K562 (cell line): ENCODE data around the gene KRTAP5-6. TPM values are rescaled to one million over a fixed set of nuclear protein-coding genes. Genes with fewer than 3 reads are reported as not detected.

Experiments used
- ATAC-seq: fragments of 200-7000 bp; cut with Tn5 transposase; 3 replicates; pipeline ENCODE4 v1.9.1; 2020; ENCODE audit warnings: moderate library complexity
- BruUV-seq: library from RNA; stranded (reverse); fragments of 400-500 nt; replicated peaks from 2 replicates; lab custom pipeline; 2021; lab: Mats Ljungman, UMichigan
- CTCF ChIA-PET: fragments of 300-600 bp; formaldehyde crosslinking; extraction: SDS; loops from one replicate; lab custom pipeline; 2021; ENCODE audit warnings: low intra/inter-chr PET ratio; lab: Yijun Ruan, JAX
- POLR2A ChIA-PET: fragments of 300-600, 350-650 bp; sonication (Branson Sonifier 250); formaldehyde crosslinking; extraction: SDS; loops from one replicate; lab custom pipeline; 2021; ENCODE audit warnings: antibody characterized with exemption, inconsistent platforms; lab: Yijun Ruan, JAX
- DNase-seq, 4 experiments: peaks; one replicate each; pipeline versions ENCODE4 v3.0.0 to v3.0.0-alpha.2; 2011 to 2018; ENCODE audit warnings: low spot score in 3 of 4, mixed read lengths in 3 of 4; ENCODE audit errors: extremely low read depth in 1 of 4
- FAIRE-seq: peaks from 2 replicates; lab custom pipeline; 2011; peaks lifted over from hg19 to GRCh38; lab: Jason Lieb, UNC
- H2AFZ ChIP-seq: 2 replicates; pipeline ENCODE4 v1.6.0; 2011; ENCODE audit warnings: low read depth, low read length, control low read depth, inconsistent platforms
- H3K27ac ChIP-seq: fragments of 200-600 bp; 3 replicates; pipeline ENCODE4 v1.8.0; 2011; ENCODE audit warnings: low read depth, mild to moderate bottlenecking, control low read depth, inconsistent platforms, low read length, moderate library complexity, mixed read lengths; ENCODE audit errors: extremely low read depth
- H3K27me3 ChIP-seq, 2 experiments: fragments of 300-600 bp in 1 of 2; 2 replicates in 1 of 2; 3 replicates in 1 of 2; pipeline versions ENCODE4 v1.6.0 to v1.8.0; 2011; ENCODE audit warnings: inconsistent platforms in 2 of 2, low read length in 2 of 2, mild to moderate bottlenecking in 1 of 2, mixed read lengths in 1 of 2, moderate library complexity in 1 of 2; ENCODE audit not compliant: control insufficient read depth in 2 of 2, insufficient read depth in 2 of 2
- H3K36me3 ChIP-seq: fragments of 300-600 bp; 3 replicates; pipeline ENCODE4 v1.8.0; 2011; ENCODE audit warnings: mild to moderate bottlenecking, low read length, inconsistent platforms; ENCODE audit not compliant: control insufficient read depth, insufficient read depth
- H3K4me1 ChIP-seq, 2 experiments: fragments of 200-600 bp in 1 of 2; replicated peaks in 1 of 2; 2 replicates in 1 of 2; 3 replicates in 1 of 2; pipeline versions ENCODE4 v1.5.1 to v1.8.0; 2011; ENCODE audit warnings: inconsistent platforms in 2 of 2, low read length in 2 of 2, mild to moderate bottlenecking in 1 of 2, mixed read lengths in 1 of 2, moderate library complexity in 1 of 2; ENCODE audit not compliant: control insufficient read depth in 2 of 2, insufficient read depth in 2 of 2
- H3K4me2 ChIP-seq: 2 replicates; pipeline ENCODE4 v1.6.1; 2011; ENCODE audit warnings: low read length, control low read depth, inconsistent platforms, mixed read lengths; ENCODE audit not compliant: insufficient read depth
- H3K4me3 ChIP-seq: fragments of 200-600 bp; sonication (generic), shearing (Covaris generic); 2 replicates; pipeline ENCODE4 v1.5.1; 2016; ENCODE audit warnings: control low read depth, inconsistent platforms
- H3K79me2 ChIP-seq: fragments of 200-600 bp; 3 replicates; pipeline ENCODE4 v1.8.0; 2011; ENCODE audit warnings: low read length, inconsistent platforms; ENCODE audit not compliant: control insufficient read depth, insufficient read depth
- H3K9ac ChIP-seq, 2 experiments: 2 replicates each; pipeline versions ENCODE4 v1.6.0 to v1.6.1; 2011; ENCODE audit warnings: low read depth in 2 of 2, low read length in 2 of 2, control low read depth in 1 of 2, inconsistent platforms in 1 of 2, mild to moderate bottlenecking in 1 of 2, mixed read lengths in 1 of 2; ENCODE audit not compliant: insufficient read depth in 1 of 2
- H3K9me1 ChIP-seq: one replicate; pipeline ENCODE4 v1.6.0; 2011; ENCODE audit warnings: inconsistent platforms, mild to moderate bottlenecking, low read length, moderate library complexity; ENCODE audit not compliant: control insufficient read depth, insufficient read depth
- H3K9me3 ChIP-seq: replicated peaks from 2 replicates; pipeline ENCODE4 v1.5.1; 2011; ENCODE audit warnings: low read depth, low read length, inconsistent platforms; ENCODE audit not compliant: control insufficient read depth, insufficient read depth
- H4K20me1 ChIP-seq: replicated peaks from 2 replicates; pipeline ENCODE4 v1.6.1; 2011; ENCODE audit warnings: low read length, inconsistent platforms, mixed read lengths; ENCODE audit not compliant: control insufficient read depth, insufficient read depth
- CBX2 ChIP-seq: fragments of 200-600 bp; sonication (generic); IDR thresholded peaks from one replicate; pipeline ENCODE4 v1.6.1; 2012; ENCODE audit warnings: mild to moderate bottlenecking, low read length, inconsistent platforms; ENCODE audit not compliant: insufficient read depth, poor library complexity, severe bottlenecking
- CBX8 ChIP-seq: fragments of 200-600 bp; sonication (generic); IDR thresholded peaks from 2 replicates; pipeline ENCODE4 v1.6.1; 2012; ENCODE audit warnings: borderline replicate concordance, mixed run types, low read depth, mild to moderate bottlenecking, moderate library complexity, mixed read lengths, low read length, control low read depth, inconsistent platforms; ENCODE audit not compliant: poor library complexity, severe bottlenecking; ENCODE audit errors: extremely low read depth
- FOXA1 ChIP-seq: fragments of 450-650 bp; IDR thresholded peaks from 2 replicates; pipeline ENCODE4 v1.6.1; 2016; ENCODE audit warnings: mild to moderate bottlenecking, borderline replicate concordance
- HCFC1 ChIP-seq: IDR thresholded peaks from 2 replicates; pipeline ENCODE4 v1.6.1; 2012; ENCODE audit warnings: low read depth, low read length, improper control_type of control experiment
- STAT5B ChIP-seq: fragments of 250-450 bp; sonication (Bioruptor Pico); IDR thresholded peaks from 2 replicates; pipeline ENCODE4 v1.8.0; 2021; ENCODE audit warnings: mild to moderate bottlenecking, inconsistent platforms
- WGBS: fragments of 100-300 bp; shearing (Covaris generic); methylation state at CpG from one replicate; pipeline ENCODE4 v1.1.6; 2016; ENCODE audit warnings: low coverage, mixed read lengths; ENCODE audit not compliant: insufficient coverage; ENCODE audit errors: missing lambda C conversion rate; 5-methylcytosine and 5-hydroxymethylcytosine counted together
- in situ Hi-C: fragments of 300-500 bp; cut with MboI; formaldehyde crosslinking; loops from 4 replicates; pipeline ENCODE4 v1.15.0; 2018; ENCODE audit warnings: inconsistent platforms, mixed read lengths
- intact Hi-C: fragments of 100-400 bp; cut with micrococcal nuclease; formaldehyde crosslinking; loops from 2 replicates; pipeline ENCODE4 v1.14.2; 2022
- polyA plus RNA-seq, 8 experiments: library from polyadenylated mRNA; depleted of rRNA in 4 of 8; stranded (reverse) in 5 of 8; unstranded in 3 of 8; fragments of >200 nt; fragmentation: Nextera tagmentation in 2 of 8; fragmentation: Illumina TruSeq in 1 of 8; extraction: Ambion mirVana in 2 of 8; extraction: Trizol in 1 of 8; gene quantifications; 2 replicates each; pipeline versions ENCODE4 v1.2.1 to v1.2.3, GENCODE V29; 2011 to 2014; ENCODE audit warnings: inconsistent platforms in 1 of 8, missing spikeins in 1 of 8
- total RNA-seq, 7 experiments: library from RNA; depleted of rRNA in 6 of 7; stranded (reverse); fragments of >200 nt in 6 of 7; fragmentation: Illumina TruSeq in 2 of 7; extraction: Trizol in 2 of 7; gene quantifications; 2 replicates each; pipeline versions ENCODE4 v1.2.1 to v1.2.3, GENCODE V29; 2011 to 2021; ENCODE audit warnings: low replicate concordance in 1 of 7

The KRTAP5-6 gene
- total and polyA plus RNA-seq, 9 of the 15 experiments (the other 6 are each of a cell fraction or from before 2014, with no cell fraction given) = not detected

GRCh38 chr11:1714908-1715885 is 18.2 kb downstream of the KRTAP5-6 start:
- peaks cover 32 to 56% of the 10 kb centered on the region in 2 experiments for H3K27me3 ChIP-seq
- no peak overlapping the region for H3K4me2 ChIP-seq
- H3K27ac ChIP-seq = no peak overlapping the region
- no peak overlapping the region for H2AFZ ChIP-seq
- no peak for ATAC-seq
- in situ Hi-C loops = no loop called here
- TF ChIP-seq CBX8 (peak; percentile 86), FOXA1 (no peak), STAT5B (CRISPR knock-in tag) (no peak), CBX2 (peak; percentile 81), HCFC1 (no peak)
- TF ChIP-seq, all 486 proteins: peak for 2
- no peaks in the 10 kb centered on the region for H3K79me2 ChIP-seq
- H3K9me3 ChIP-seq = no peaks in the 10 kb centered on the region
- BruUV-seq = no TSS peak
- FAIRE-seq = no peak
- CTCF ChIA-PET = no interaction called here
- H3K4me3 ChIP-seq = no peak overlapping the region
- 7% methylated on average over 24 of the region's 24 CpGs for WGBS
- 0 out of 2 replicates have a peak, but pooled peaks cover 6% of the 10 kb centered on the region for H4K20me1 ChIP-seq
- no peaks in the 10 kb centered on the region for H3K4me1 ChIP-seq
- no peaks in the 10 kb centered on the region for H3K36me3 ChIP-seq
- intact Hi-C loops = no loop called here
- no peak for DNase-seq
- H3K9me1 ChIP-seq = no peaks in the 10 kb centered on the region
- H3K9ac ChIP-seq = no peak overlapping the region
- POLR2A ChIA-PET = interaction anchor here (0.6 kb wide), 1 partner anchor 554 kb away, joined by 3 read pairs; no protein-coding TSS in a partner anchor
